Measurements from ENCODE around the gene COQ10B. TPM values are rescaled to one million over a fixed set of nuclear protein-coding genes. Genes with fewer than 3 reads are reported as not detected.

COQ10B gene
- total RNA-seq, 4 donors from 2014 or later = 27.2 to 38.8 (median 30.0) TPM

DNA sequence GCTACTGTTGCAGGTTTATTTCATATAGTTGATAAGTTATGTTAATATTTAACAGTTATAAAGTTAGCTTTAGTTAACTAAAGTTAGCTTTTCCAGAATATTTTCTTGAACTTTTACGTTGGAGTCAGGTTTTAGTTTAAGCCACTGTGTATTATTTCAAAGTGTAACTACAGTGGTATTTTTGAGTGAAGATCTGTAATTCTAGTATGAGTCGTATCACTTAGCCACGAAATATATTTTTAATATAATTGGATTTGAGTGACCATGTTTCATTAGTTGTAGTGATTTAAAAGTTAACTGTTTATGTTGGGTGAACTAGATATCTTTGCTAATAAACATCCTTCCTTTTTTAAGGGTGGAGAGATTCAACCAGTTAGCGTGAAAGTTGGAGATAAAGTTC, 49.3 kb downstream of the COQ10B start:
- TF ChIP-seq, protein P1, sequence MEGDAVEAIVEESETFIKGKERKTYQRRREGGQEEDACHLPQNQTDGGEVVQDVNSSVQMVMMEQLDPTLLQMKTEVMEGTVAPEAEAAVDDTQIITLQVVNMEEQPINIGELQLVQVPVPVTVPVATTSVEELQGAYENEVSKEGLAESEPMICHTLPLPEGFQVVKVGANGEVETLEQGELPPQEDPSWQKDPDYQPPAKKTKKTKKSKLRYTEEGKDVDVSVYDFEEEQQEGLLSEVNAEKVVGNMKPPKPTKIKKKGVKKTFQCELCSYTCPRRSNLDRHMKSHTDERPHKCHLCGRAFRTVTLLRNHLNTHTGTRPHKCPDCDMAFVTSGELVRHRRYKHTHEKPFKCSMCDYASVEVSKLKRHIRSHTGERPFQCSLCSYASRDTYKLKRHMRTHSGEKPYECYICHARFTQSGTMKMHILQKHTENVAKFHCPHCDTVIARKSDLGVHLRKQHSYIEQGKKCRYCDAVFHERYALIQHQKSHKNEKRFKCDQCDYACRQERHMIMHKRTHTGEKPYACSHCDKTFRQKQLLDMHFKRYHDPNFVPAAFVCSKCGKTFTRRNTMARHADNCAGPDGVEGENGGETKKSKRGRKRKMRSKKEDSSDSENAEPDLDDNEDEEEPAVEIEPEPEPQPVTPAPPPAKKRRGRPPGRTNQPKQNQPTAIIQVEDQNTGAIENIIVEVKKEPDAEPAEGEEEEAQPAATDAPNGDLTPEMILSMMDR (IDR thresholded peaks at IDR 0.05) = no peak
- no peak for TF ChIP-seq POLR2A (IDR thresholded peaks at IDR 0.05)
- no peak for DNase-seq
- H3K4me3 ChIP-seq (replicated peaks in 1 of 3) = no peak overlapping the region
- peak overlapping the region in 1 of 3 donors; percentile 100 for H3K27ac ChIP-seq
- WGBS, 2 donors = 84 to 90% methylated on average over 4 of the region's 4 CpGs
- H3K27me3 ChIP-seq = no peaks in the 10 kb centered on the region
- intact Hi-C loops (cut with DNase I) = no loop called here
- H3K36me3 ChIP-seq = peaks cover 8 to 13% of the 10 kb centered on the region in 2 donors
- H3K9me3 ChIP-seq = no peaks in the 10 kb centered on the region
- peaks cover 13 to 21% of the 10 kb centered on the region in 2 donors for H3K4me1 ChIP-seq

DNA sequence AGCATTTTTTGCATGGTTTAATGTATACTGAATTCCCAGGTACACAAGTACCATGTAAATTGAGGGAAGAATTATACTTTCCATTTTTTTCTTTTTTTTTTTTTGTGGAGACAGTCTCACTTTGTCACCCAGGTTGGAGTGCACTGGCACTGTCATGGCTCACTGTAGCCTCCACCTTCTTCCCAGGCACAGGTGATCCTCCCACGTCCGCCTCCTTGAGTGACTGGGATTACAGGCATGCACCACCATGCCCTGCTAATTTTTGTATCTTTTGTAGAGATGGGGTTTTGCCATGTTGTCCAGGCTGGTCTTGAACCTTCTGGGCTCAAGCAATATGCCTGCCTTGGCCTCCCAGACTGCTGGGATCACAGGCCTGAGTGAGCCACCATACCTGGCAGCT, 50.6 kb downstream of the COQ10B start:
- no peaks in the 10 kb centered on the region for H3K9me3 ChIP-seq
- no peaks in the 10 kb centered on the region for H3K27me3 ChIP-seq
- TF ChIP-seq, protein P1 (IDR thresholded peaks at IDR 0.05) = no peak
- no peak for TF ChIP-seq POLR2A (IDR thresholded peaks at IDR 0.05)
- peaks cover 8 to 13% of the 10 kb centered on the region in 2 donors for H3K36me3 ChIP-seq
- 91 to 100% methylated on average over 2 of the region's 2 CpGs for WGBS, 2 donors
- DNase-seq = no peak
- H3K4me1 ChIP-seq = peaks cover 11 to 13% of the 10 kb centered on the region in 2 donors
- H3K4me3 ChIP-seq (replicated peaks in 1 of 3) = no peak overlapping the region
- H3K27ac ChIP-seq = no peak overlapping the region
- intact Hi-C loops (cut with DNase I) = no loop called here

DNA sequence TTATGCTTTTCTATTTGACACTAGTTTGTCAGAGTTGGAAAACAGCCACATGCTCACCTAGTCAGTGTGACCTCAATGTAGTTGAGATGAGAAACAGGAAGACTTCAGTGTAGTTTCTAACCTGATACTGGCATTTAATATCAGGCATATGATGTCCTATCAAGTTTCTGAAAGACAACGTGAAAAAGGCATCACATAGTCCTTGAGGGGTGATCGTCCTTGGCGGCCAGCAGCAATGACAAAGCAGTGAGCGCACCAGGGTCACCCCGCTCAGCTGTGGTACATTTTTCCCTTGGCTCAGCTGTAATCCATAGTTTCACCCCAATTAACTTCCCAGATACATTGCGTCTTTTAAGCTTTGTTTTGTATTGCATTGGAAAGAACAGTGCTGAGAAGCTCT, 51.2 kb downstream of the COQ10B start:
- H3K4me1 ChIP-seq = peaks cover 11 to 13% of the 10 kb centered on the region in 2 donors
- no peaks in the 10 kb centered on the region for H3K9me3 ChIP-seq
- no peak overlapping the region for H3K4me3 ChIP-seq (replicated peaks in 1 of 3)
- H3K27ac ChIP-seq = no peak overlapping the region
- TF ChIP-seq POLR2A (IDR thresholded peaks at IDR 0.05) = no peak
- intact Hi-C loops (cut with DNase I) = no loop called here
- 93 to 95% methylated on average over 6 of the region's 6 CpGs for WGBS, 2 donors
- H3K36me3 ChIP-seq = peaks cover 8 to 13% of the 10 kb centered on the region in 2 donors
- DNase-seq = no peak
- H3K27me3 ChIP-seq = no peaks in the 10 kb centered on the region

DNA sequence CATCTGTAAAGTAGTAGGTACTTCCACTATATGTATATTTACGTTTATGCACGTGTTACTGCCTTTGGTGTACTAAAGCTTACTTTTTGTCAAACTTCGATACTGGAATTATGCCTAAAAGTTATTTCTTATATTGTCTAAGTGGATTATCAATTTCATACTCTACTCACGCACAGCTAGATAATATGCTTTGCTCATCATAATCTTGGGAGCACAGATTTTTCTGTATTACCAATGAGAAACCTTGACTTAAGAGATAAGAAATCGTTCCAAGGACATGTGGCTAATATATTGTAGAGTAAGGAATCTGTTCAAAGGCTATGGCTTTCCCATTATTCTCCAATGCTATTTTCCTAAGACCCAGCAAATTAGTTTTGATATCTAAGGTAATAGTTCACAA, 53.3 kb downstream of the COQ10B start:
- TF ChIP-seq, protein P1 (IDR thresholded peaks at IDR 0.05) = no peak
- no peak for TF ChIP-seq POLR2A (IDR thresholded peaks at IDR 0.05)
- Histone ChIP-seq H3K36me3 (peaks cover 8 to 13% of the 10 kb centered on the region in 2 donors), H3K4me3 (replicated peaks in 1 of 3) (no peak overlapping the region), H3K9me3 (no peaks in the 10 kb centered on the region), H3K27ac (no peak overlapping the region), H3K27me3 (no peaks in the 10 kb centered on the region), H3K4me1 (peaks cover 6 to 8% of the 10 kb centered on the region in 2 donors)
- intact Hi-C loops (cut with DNase I) = no loop called here
- no peak for DNase-seq
- 97 to 98% methylated on average over 5 of the region's 5 CpGs for WGBS, 2 donors

DNA sequence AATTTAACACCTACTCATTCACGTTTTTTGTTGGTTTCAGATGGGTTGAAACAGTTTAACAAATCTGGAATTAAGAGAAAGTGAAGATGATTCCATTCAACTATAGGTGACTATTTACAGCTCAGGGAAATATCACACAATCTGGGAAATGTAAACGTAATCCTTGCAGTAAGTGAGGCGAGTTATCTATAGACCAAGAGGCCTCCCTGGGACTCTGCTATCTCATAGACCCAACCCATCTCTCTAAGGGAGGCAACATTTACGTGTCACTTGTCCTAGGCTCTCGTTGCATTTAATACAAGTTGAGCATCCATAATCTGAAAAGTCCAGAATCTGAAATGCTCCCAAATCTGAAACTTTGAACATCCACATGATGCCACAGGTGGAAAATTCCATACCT, 60.6 kb downstream of the COQ10B start:
- Histone ChIP-seq H3K4me1 (peaks cover 0 to 7% of the 10 kb centered on the region in 2 donors), H3K9me3 (no peaks in the 10 kb centered on the region), H3K27me3 (no peaks in the 10 kb centered on the region), H3K36me3 (no peaks in the 10 kb centered on the region), H3K27ac (no peak overlapping the region), H3K4me3 (replicated peaks in 1 of 3) (no peak overlapping the region)
- no peak for DNase-seq
- 95 to 98% methylated on average over 5 of the region's 5 CpGs for WGBS, 2 donors
- TF ChIP-seq, protein P1 (IDR thresholded peaks at IDR 0.05) = no peak
- TF ChIP-seq POLR2A (IDR thresholded peaks at IDR 0.05) = no peak
- intact Hi-C loops (cut with DNase I) = loop anchor here (10.0 kb wide), 1 partner anchor 79 kb away; the partner anchor contains the start of gene SF3B1
